ENCODE measurements around the gene CDC27. TPM values are rescaled to one million over a fixed set of nuclear protein-coding genes. Genes with fewer than 3 reads are reported as not detected.
"Not testable (repeated sequence)": the region's sequence is repeated elsewhere in the genome, so short reads cannot be mapped to it uniquely, and the experiment has no call there.

CDC27 gene
- total RNA-seq, 4 donors from 2014 or later, result 37.5 to 63.9 (median 40.6) TPM

DNA sequence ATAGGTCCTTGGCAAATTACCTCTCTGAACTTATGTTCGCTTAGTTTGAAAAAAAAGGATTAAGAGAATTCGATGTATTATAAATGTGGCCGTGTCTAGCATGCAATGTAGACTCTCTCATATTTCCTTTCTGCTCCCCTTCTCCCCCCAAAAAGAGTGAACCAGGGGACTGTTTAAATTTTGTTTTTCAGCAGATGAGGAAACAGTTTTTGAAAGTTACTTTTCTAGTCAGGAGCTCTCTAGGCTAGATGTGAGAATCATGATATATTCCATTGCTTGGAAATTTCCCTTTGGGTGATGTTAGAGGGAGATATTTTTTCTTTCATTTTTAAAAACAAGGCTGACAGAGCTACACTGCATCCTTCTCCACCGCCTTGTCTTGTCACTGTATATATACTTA, 1.1 kb upstream of the CDC27 start:
- H3K27ac ChIP-seq, result no peak overlapping the region
- no peaks in the 10 kb centered on the region for H3K36me3 ChIP-seq
- peaks cover 8 to 32% (median 27%) of the 10 kb centered on the region in 4 donors for H3K4me1 ChIP-seq
- 91 to 94% methylated on average over 4 of the region's 4 CpGs for WGBS, 2 donors (ENCODE audit: low coverage in 1 of 2)
- no peaks in the 10 kb centered on the region for H3K27me3 ChIP-seq
- in situ Hi-C loops (cut with MboI; ENCODE audit: low pct_ligation_motif_present in 1 of 4, low pct_unique_long_range_greater_than_20kb in 1 of 4, low sequenced_read_pairs in 3 of 4), result no loop called here
- TF ChIP-seq POLR2AphosphoS5 (IDR thresholded peaks at IDR 0.05) (no peak), POLR2A (IDR thresholded peaks at IDR 0.05) (no peak), EP300 (IDR thresholded peaks at IDR 0.05; ENCODE audit: low read depth) (no peak)
- TF ChIP-seq, protein P1, sequence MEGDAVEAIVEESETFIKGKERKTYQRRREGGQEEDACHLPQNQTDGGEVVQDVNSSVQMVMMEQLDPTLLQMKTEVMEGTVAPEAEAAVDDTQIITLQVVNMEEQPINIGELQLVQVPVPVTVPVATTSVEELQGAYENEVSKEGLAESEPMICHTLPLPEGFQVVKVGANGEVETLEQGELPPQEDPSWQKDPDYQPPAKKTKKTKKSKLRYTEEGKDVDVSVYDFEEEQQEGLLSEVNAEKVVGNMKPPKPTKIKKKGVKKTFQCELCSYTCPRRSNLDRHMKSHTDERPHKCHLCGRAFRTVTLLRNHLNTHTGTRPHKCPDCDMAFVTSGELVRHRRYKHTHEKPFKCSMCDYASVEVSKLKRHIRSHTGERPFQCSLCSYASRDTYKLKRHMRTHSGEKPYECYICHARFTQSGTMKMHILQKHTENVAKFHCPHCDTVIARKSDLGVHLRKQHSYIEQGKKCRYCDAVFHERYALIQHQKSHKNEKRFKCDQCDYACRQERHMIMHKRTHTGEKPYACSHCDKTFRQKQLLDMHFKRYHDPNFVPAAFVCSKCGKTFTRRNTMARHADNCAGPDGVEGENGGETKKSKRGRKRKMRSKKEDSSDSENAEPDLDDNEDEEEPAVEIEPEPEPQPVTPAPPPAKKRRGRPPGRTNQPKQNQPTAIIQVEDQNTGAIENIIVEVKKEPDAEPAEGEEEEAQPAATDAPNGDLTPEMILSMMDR (IDR thresholded peaks at IDR 0.05), result no peak
- H3K4me3 ChIP-seq, result no peak overlapping the region
- no peaks in the 10 kb centered on the region for H3K9me3 ChIP-seq
- intact Hi-C loops (cut with DNase I; ENCODE audit: low total_unique reads), result no loop called here
- DNase-seq, result no peak

DNA sequence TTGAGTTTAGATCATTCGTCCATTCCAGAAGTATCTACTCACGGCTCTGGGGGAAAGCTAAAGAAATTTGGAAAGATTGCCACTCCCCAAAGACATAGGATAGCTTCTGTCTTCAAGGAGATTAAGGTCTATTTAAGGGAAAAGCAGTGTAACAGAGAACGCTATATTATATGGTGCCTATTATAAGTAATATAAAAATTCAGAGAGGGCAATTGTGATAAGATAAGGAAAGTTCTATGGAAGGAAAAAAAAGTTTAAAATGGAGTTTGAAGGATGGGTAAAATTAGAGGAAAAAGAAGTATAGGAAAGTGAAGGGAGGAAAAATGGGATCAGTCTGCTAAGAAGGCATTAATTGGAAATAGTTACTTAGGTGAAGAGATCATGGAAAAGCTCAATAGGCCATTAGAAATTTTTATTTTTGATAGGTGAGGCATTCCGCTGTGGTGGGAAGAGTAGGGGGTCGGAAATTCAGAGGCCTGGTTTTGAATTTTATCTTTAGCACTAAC, 690 bp upstream of the CDC27 start:
- in situ Hi-C loops (cut with MboI; ENCODE audit: low pct_ligation_motif_present in 1 of 4, low pct_unique_long_range_greater_than_20kb in 1 of 4, low sequenced_read_pairs in 3 of 4), result no loop called here
- TF ChIP-seq EP300 (IDR thresholded peaks at IDR 0.05; ENCODE audit: low read depth), result no peak
- no peak for TF ChIP-seq POLR2A (IDR thresholded peaks at IDR 0.05)
- TF ChIP-seq, protein P1 (IDR thresholded peaks at IDR 0.05), result no peak
- TF ChIP-seq POLR2AphosphoS5 (IDR thresholded peaks at IDR 0.05), result no peak
- H3K9me3 ChIP-seq, result no peaks in the 10 kb centered on the region
- H3K27ac ChIP-seq, result peak overlapping the region; percentile 90 to 98 (median 95)
- H3K27me3 ChIP-seq, result no peaks in the 10 kb centered on the region
- 39 to 50% methylated on average over 3 to 5 of the region's 5 CpGs for WGBS, 2 donors (ENCODE audit: low coverage in 1 of 2)
- peak overlapping the region; percentile 25 to 68 (median 65) for H3K4me3 ChIP-seq
- no peak for DNase-seq
- H3K36me3 ChIP-seq, result no peaks in the 10 kb centered on the region
- intact Hi-C loops (cut with DNase I; ENCODE audit: low total_unique reads), result no loop called here
- H3K4me1 ChIP-seq, result peaks cover 8 to 32% (median 28%) of the 10 kb centered on the region in 4 donors

DNA sequence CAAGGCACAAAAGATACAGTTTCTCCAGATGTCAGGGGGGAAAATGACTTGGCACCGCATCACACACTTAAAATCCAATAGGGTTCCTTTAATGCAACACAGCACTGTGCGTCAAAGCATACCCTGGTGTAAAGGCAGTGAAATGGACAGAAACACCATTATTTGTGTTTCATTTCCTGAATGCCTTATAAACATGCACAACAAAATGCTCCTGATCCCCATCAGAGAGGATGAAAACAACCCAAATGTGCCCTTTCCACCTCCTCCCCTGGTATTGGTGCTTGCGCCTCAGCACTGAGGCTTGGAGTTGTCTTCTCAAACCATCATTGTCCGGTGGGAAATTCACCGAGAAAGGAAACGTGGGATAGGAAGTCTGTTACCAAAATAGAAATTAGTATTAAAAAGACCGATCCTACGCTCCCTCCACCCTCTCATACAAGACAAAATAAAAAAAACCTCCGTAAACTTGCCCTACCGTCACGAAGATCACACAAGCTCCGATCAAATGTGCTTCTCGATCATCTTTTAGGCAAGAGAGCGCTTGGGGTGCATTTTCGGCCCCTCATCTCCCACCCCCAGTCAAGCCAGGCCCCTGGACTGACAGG, 722 bp downstream of the CDC27 start:
- peak overlapping the region; percentile 65 to 85 (median 66) for H3K4me3 ChIP-seq
- H3K4me1 ChIP-seq, result peaks cover 8 to 44% (median 36%) of the 10 kb centered on the region in 4 donors
- DNase-seq, result no peak
- 0% methylated on average over 5 to 15 of the region's 15 CpGs for WGBS, 2 donors (ENCODE audit: low coverage in 1 of 2)
- H3K27ac ChIP-seq, result peak overlapping the region; percentile 90 to 98 (median 95)
- no peaks in the 10 kb centered on the region for H3K36me3 ChIP-seq
- in situ Hi-C loops (cut with MboI; ENCODE audit: low pct_ligation_motif_present in 1 of 4, low pct_unique_long_range_greater_than_20kb in 1 of 4, low sequenced_read_pairs in 3 of 4) (no loop called here), intact Hi-C loops (cut with DNase I; ENCODE audit: low total_unique reads) (no loop called here)
- no peaks in the 10 kb centered on the region for H3K27me3 ChIP-seq
- H3K9me3 ChIP-seq, result no peaks in the 10 kb centered on the region
- TF ChIP-seq POLR2A (IDR thresholded peaks at IDR 0.05) (no peak), POLR2AphosphoS5 (IDR thresholded peaks at IDR 0.05) (no peak), EP300 (IDR thresholded peaks at IDR 0.05; ENCODE audit: low read depth) (no peak)
- TF ChIP-seq, protein P1 (IDR thresholded peaks at IDR 0.05), result no peak

DNA sequence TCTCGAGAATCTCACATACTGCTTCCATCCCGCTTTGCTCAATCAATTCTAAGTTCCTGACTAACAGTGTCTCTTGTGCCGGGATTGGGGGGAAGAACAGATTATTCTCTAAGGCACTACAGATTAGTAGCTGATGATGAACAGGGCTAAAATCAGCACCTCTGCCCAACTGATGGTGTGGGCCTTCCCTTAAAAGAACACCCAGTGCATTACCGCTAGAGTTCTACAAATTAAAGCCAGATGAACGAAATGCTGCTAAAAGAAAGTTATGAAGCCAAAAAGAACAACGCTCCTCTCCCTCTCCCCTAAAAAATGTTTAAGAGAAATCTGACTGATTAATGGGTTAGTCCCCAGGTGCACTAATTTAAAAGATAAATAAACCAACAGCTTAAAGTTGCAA, 4.4 kb downstream of the CDC27 start:
- H3K27me3 ChIP-seq, result no peaks in the 10 kb centered on the region
- DNase-seq, result no peak
- TF ChIP-seq POLR2A (IDR thresholded peaks at IDR 0.05) (no peak), POLR2AphosphoS5 (IDR thresholded peaks at IDR 0.05) (no peak), EP300 (IDR thresholded peaks at IDR 0.05; ENCODE audit: low read depth) (no peak)
- TF ChIP-seq, protein P1 (IDR thresholded peaks at IDR 0.05), result no peak
- no peak overlapping the region for H3K27ac ChIP-seq
- in situ Hi-C loops (cut with MboI; ENCODE audit: low pct_ligation_motif_present in 1 of 4, low pct_unique_long_range_greater_than_20kb in 1 of 4, low sequenced_read_pairs in 3 of 4), result no loop called here
- H3K36me3 ChIP-seq, result peaks cover 0 to 4% (median 0%) of the 10 kb centered on the region in 4 donors
- no peaks in the 10 kb centered on the region for H3K9me3 ChIP-seq
- WGBS, 2 donors (ENCODE audit: low coverage in 1 of 2), result 80 to 88% methylated on average over 6 of the region's 6 CpGs
- H3K4me1 ChIP-seq, result peaks cover 13 to 58% (median 37%) of the 10 kb centered on the region in 4 donors
- intact Hi-C loops (cut with DNase I; ENCODE audit: low total_unique reads), result no loop called here
- H3K4me3 ChIP-seq, result no peak overlapping the region

DNA sequence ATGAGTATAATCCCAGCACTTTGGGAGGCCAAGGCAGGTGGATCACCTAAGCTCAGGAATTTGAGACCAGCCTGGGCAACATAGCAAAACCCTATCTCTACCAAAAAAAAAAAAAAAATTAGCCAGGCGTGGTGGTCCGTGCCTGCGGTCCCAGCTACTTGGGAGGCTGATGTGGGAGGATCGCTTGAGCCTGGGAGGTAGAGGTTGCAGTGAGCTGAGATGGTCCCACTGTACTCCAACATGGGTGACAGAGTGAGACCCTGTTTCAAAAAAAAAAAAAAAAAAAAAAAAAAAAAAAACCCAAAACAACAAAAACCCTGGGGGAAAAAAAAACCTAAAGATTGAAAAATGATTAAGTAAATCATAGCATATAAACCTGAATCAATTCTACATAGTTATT, 8.1 kb downstream of the CDC27 start:
- H3K4me1 ChIP-seq, result peaks cover 5 to 38% (median 17%) of the 10 kb centered on the region in 4 donors
- H3K27me3 ChIP-seq; in situ Hi-C loops (cut with MboI; ENCODE audit: low pct_ligation_motif_present in 1 of 4, low pct_unique_long_range_greater_than_20kb in 1 of 4, low sequenced_read_pairs in 3 of 4); DNase-seq; H3K27ac ChIP-seq; intact Hi-C loops (cut with DNase I; ENCODE audit: low total_unique reads); H3K9me3 ChIP-seq; H3K4me3 ChIP-seq: not testable (repeated sequence)
- 95 to 100% methylated on average over 2 to 4 of the region's 4 CpGs for WGBS, 2 donors (ENCODE audit: low coverage in 1 of 2)
- H3K36me3 ChIP-seq, result peaks cover 0 to 22% (median 0%) of the 10 kb centered on the region in 4 donors

Data from transverse colon (tissue), 4 donors.